Cardiac fibroblast (primary cell): ENCODE data around the gene POLG.

Source experiments
- DNase-seq, 2 donors: peaks; one replicate each; pipeline versions ENCODE4 v3.0.0 to v3.0.0-alpha.2; 2010; ENCODE audit warnings: low read depth in 2 of 2
- H3K4me3 ChIP-seq, 2 donors: replicated peaks in 1 of 2; 1 replicate in 1 of 2; 2 replicates in 1 of 2; pipeline ENCODE4 v1.5.1; 2011; ENCODE audit warnings: low read depth in 2 of 2, low read length in 2 of 2, mild to moderate bottlenecking in 2 of 2, moderate library complexity in 1 of 2
- CTCF ChIP-seq: IDR thresholded peaks from one replicate; pipeline ENCODE4 v1.5.1; 2011; ENCODE audit warnings: low read depth, mild to moderate bottlenecking, low read length, inconsistent platforms

POLG gene

GRCh38 chr15:89364741-89365450, 30.3 kb upstream of the POLG start:
- no peak overlapping the region for H3K4me3 ChIP-seq
- TF ChIP-seq CTCF: no peak
- no peak for DNase-seq

GRCh38 chr15:89364341-89364740, 29.7 kb upstream of the POLG start:
- no peak for TF ChIP-seq CTCF
- H3K4me3 ChIP-seq: no peak overlapping the region
- no peak for DNase-seq

GRCh38 chr15:89363770-89364169, 29.1 kb upstream of the POLG start:
- no peak for DNase-seq
- no peak overlapping the region for H3K4me3 ChIP-seq
- TF ChIP-seq CTCF: no peak

GRCh38 chr15:89363133-89363532, 28.5 kb upstream of the POLG start:
- no peak for TF ChIP-seq CTCF
- H3K4me3 ChIP-seq: no peak overlapping the region
- DNase-seq: no peak

- no peak overlapping the region for H3K4me3 ChIP-seq
- TF ChIP-seq CTCF: no peak
- no peak for DNase-seq
Observed at GRCh38 chr15:89362203-89363101, 27.8 kb upstream of the POLG start.

GRCh38 chr15:89361451-89362202, 27.0 kb upstream of the POLG start:
- peak; percentile 62 to 70 for DNase-seq
- H3K4me3 ChIP-seq: no peak overlapping the region

More at GRCh38 chr15:89361451-89362202, 27.0 kb upstream of the POLG start:
- TF ChIP-seq CTCF: no peak
